ENCODE measurements around the gene SH3YL1. TPM values are rescaled to one million over a fixed set of nuclear protein-coding genes. Genes with fewer than 3 reads are reported as not detected.

SH3YL1 gene
- total and polyA plus RNA-seq, 4 donors, result 6.4 to 19.2 (median 13.9) TPM

DNA sequence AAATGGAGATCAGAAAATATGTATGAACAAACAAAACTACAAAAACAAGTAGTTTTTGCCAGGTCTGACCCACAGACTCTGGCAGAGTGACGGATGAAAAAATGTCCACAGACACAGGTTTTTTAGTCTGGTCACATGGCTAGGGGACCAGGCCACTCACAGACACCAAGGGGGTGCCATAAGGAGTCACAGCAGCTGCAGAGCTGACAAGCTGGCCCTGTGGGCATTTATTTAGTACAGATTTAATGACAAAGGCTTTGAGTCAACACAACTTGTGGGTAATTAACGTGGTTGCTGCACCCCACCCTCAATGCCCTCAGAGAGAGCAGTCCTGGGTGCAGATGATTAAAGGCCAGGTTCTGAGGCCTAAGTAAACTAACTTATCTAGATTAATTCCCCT is 76.0 kb downstream of the SH3YL1 start:
- Histone ChIP-seq H3K36me3 (ENCODE audit: control insufficient read depth in 4 of 4, insufficient read depth in 3 of 4, low read depth in 1 of 4, low read length in 3 of 4) (no peaks in the 10 kb centered on the region), H3K27ac (ENCODE audit: low read depth in 1 of 2, low read length in 2 of 2) (no peak overlapping the region), H3K9me3 (ENCODE audit: control insufficient read depth in 4 of 4, low read length in 3 of 4) (peaks cover 0 to 9% (median 5%) of the 10 kb centered on the region in 4 donors), H3K4me3 (ENCODE audit: low read depth in 1 of 3, low read length in 3 of 3) (no peak overlapping the region), H3K4me1 (ENCODE audit: control insufficient read depth in 4 of 4, insufficient read depth in 4 of 4, low read length in 3 of 4) (no peaks in the 10 kb centered on the region), H3K9ac (ENCODE audit: low read depth in 1 of 2, low read length in 2 of 2) (no peak overlapping the region), H3K27me3 (ENCODE audit: control insufficient read depth in 4 of 4, insufficient read depth in 4 of 4, low read length in 3 of 4) (no peaks in the 10 kb centered on the region)
- DNase-seq (ENCODE audit: low spot score), result no peak
- TF ChIP-seq, protein P1, sequence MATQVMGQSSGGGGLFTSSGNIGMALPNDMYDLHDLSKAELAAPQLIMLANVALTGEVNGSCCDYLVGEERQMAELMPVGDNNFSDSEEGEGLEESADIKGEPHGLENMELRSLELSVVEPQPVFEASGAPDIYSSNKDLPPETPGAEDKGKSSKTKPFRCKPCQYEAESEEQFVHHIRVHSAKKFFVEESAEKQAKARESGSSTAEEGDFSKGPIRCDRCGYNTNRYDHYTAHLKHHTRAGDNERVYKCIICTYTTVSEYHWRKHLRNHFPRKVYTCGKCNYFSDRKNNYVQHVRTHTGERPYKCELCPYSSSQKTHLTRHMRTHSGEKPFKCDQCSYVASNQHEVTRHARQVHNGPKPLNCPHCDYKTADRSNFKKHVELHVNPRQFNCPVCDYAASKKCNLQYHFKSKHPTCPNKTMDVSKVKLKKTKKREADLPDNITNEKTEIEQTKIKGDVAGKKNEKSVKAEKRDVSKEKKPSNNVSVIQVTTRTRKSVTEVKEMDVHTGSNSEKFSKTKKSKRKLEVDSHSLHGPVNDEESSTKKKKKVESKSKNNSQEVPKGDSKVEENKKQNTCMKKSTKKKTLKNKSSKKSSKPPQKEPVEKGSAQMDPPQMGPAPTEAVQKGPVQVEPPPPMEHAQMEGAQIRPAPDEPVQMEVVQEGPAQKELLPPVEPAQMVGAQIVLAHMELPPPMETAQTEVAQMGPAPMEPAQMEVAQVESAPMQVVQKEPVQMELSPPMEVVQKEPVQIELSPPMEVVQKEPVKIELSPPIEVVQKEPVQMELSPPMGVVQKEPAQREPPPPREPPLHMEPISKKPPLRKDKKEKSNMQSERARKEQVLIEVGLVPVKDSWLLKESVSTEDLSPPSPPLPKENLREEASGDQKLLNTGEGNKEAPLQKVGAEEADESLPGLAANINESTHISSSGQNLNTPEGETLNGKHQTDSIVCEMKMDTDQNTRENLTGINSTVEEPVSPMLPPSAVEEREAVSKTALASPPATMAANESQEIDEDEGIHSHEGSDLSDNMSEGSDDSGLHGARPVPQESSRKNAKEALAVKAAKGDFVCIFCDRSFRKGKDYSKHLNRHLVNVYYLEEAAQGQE (IDR thresholded peaks at IDR 0.05), result no peak
- TF ChIP-seq, protein P2, sequence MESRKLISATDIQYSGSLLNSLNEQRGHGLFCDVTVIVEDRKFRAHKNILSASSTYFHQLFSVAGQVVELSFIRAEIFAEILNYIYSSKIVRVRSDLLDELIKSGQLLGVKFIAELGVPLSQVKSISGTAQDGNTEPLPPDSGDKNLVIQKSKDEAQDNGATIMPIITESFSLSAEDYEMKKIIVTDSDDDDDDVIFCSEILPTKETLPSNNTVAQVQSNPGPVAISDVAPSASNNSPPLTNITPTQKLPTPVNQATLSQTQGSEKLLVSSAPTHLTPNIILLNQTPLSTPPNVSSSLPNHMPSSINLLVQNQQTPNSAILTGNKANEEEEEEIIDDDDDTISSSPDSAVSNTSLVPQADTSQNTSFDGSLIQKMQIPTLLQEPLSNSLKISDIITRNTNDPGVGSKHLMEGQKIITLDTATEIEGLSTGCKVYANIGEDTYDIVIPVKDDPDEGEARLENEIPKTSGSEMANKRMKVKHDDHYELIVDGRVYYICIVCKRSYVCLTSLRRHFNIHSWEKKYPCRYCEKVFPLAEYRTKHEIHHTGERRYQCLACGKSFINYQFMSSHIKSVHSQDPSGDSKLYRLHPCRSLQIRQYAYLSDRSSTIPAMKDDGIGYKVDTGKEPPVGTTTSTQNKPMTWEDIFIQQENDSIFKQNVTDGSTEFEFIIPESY (IDR thresholded peaks at IDR 0.05), result no peak
- no peak for TF ChIP-seq RAD21 (IDR thresholded peaks at IDR 0.05)
- TF ChIP-seq, protein P3, sequence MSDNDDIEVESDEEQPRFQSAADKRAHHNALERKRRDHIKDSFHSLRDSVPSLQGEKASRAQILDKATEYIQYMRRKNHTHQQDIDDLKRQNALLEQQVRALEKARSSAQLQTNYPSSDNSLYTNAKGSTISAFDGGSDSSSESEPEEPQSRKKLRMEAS (IDR thresholded peaks at IDR 0.05), result no peak
- no peak for TF ChIP-seq YY1 (IDR thresholded peaks at IDR 0.05)
- TF ChIP-seq, protein P4, sequence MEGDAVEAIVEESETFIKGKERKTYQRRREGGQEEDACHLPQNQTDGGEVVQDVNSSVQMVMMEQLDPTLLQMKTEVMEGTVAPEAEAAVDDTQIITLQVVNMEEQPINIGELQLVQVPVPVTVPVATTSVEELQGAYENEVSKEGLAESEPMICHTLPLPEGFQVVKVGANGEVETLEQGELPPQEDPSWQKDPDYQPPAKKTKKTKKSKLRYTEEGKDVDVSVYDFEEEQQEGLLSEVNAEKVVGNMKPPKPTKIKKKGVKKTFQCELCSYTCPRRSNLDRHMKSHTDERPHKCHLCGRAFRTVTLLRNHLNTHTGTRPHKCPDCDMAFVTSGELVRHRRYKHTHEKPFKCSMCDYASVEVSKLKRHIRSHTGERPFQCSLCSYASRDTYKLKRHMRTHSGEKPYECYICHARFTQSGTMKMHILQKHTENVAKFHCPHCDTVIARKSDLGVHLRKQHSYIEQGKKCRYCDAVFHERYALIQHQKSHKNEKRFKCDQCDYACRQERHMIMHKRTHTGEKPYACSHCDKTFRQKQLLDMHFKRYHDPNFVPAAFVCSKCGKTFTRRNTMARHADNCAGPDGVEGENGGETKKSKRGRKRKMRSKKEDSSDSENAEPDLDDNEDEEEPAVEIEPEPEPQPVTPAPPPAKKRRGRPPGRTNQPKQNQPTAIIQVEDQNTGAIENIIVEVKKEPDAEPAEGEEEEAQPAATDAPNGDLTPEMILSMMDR (IDR thresholded peaks at IDR 0.05; ENCODE audit: low read depth, low read length, missing input control), result no peak
- TF ChIP-seq, protein P5, sequence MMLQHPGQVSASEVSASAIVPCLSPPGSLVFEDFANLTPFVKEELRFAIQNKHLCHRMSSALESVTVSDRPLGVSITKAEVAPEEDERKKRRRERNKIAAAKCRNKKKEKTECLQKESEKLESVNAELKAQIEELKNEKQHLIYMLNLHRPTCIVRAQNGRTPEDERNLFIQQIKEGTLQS (IDR thresholded peaks at IDR 0.05), result no peak
- no peak for TF ChIP-seq NR2F2 (IDR thresholded peaks at IDR 0.05)
- 67% methylated on average over 2 of the region's 2 CpGs for WGBS

DNA sequence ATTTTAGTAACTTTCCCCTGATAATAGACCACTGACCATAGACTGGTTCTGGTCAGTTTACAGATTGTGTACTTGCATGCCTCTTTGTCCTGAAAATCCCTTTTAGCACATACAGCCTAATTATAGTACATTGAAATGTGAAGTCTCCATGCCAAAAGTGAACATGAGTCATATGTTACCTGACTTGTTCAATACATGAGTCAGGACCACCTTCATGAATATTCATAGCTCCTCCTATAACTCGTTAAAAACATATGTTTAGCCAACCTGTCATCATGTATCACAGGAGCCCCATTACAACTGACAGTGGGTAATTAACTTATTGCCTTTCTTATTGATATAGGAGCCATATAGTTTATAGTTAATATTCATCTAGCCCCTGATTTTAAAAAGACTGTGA is 78.6 kb downstream of the SH3YL1 start:
- Histone ChIP-seq H3K4me3 (ENCODE audit: low read depth in 1 of 3, low read length in 3 of 3) (no peak overlapping the region), H3K9me3 (ENCODE audit: control insufficient read depth in 4 of 4, low read length in 3 of 4) (peaks cover 0 to 9% (median 5%) of the 10 kb centered on the region in 4 donors), H3K9ac (ENCODE audit: low read depth in 1 of 2, low read length in 2 of 2) (no peak overlapping the region), H3K27me3 (ENCODE audit: control insufficient read depth in 4 of 4, insufficient read depth in 4 of 4, low read length in 3 of 4) (no peaks in the 10 kb centered on the region), H3K27ac (ENCODE audit: low read depth in 1 of 2, low read length in 2 of 2) (no peak overlapping the region), H3K4me1 (ENCODE audit: control insufficient read depth in 4 of 4, insufficient read depth in 4 of 4, low read length in 3 of 4) (no peaks in the 10 kb centered on the region), H3K36me3 (ENCODE audit: control insufficient read depth in 4 of 4, insufficient read depth in 3 of 4, low read depth in 1 of 4, low read length in 3 of 4) (no peaks in the 10 kb centered on the region)
- 40% methylated on average over 1 of the region's 1 CpG for WGBS
- no peak for DNase-seq (ENCODE audit: low spot score)
- TF ChIP-seq SP1 (IDR thresholded peaks at IDR 0.05) (no peak), FOXA1 (IDR thresholded peaks at IDR 0.05) (no peak)
- TF ChIP-seq, protein P3 (IDR thresholded peaks at IDR 0.05), result no peak

Measured in liver (tissue), 9 donors.